GM19452 (cell line): ENCODE results near the gene FSIP1.
A peak's percentile ranks its signal among the peaks of the same experiment; 100 is the strongest.

Source experiments
- ATAC-seq: cut with Tn5 transposase; IDR thresholded peaks from one replicate; pipeline ENCODE4 v1.9.1; 2021; ENCODE audit not compliant: unreplicated experiment

Gene FSIP1

DNA sequence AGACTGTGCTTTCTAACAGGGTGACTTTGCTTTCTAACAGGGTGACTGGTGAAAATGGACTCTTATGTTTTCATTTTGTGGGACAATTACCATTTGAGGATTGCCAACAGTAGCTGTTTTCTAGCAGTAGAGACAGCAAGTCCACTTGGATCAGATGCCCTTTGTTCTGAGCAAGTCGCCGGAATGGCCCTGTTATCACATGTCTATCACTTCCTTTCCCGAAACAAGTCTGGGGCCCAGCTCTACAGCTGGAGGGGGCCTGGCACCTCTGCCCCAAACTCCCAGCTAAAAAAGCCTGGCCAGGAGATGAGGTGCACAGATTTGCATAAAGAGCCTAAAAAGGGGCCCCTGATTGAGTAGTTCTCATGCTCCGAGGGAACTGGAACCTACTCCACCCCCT, 157.2 kb downstream of the FSIP1 start:
- no peak for ATAC-seq

DNA sequence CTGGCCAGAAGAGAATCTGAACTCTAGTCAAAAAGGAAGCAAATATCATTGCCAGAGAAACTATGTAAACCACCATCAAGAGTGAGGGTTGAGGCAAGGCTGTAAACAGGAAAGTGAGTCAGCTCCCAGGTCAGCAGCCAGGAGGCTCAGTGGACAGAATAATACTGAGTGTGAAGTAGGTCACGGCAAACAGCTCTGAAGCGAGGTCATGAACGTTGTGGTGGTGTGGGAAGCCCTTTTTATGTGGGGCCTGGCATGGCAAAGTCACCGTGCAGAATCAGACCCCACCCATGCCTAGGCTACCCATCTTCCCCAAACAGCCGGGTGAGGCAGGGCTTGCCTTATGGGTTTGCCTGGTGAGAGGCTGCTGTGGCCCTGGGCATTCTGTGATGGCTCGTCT, 157.8 kb downstream of the FSIP1 start:
- ATAC-seq: peak; percentile 44

DNA sequence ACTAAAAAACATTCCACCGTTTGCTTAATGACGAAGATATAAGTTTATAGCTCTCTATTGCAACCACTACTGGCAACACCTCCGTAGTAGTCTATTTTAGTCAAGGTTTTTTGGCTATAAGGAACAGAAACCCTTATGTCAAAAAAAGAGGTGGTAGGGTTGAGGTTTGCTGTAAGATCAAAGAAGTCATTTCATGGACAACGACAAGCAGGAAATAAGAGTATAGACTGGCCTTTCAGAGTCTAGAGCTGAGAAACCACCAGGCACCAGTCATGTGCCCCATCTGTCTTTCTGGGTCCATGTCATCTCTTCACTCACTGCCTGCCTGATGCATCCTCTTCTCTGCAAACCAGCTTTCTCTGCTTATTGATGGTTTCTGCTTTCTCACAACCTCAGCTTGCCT, 159.1 kb downstream of the FSIP1 start:
- peak; percentile 93 for ATAC-seq

DNA sequence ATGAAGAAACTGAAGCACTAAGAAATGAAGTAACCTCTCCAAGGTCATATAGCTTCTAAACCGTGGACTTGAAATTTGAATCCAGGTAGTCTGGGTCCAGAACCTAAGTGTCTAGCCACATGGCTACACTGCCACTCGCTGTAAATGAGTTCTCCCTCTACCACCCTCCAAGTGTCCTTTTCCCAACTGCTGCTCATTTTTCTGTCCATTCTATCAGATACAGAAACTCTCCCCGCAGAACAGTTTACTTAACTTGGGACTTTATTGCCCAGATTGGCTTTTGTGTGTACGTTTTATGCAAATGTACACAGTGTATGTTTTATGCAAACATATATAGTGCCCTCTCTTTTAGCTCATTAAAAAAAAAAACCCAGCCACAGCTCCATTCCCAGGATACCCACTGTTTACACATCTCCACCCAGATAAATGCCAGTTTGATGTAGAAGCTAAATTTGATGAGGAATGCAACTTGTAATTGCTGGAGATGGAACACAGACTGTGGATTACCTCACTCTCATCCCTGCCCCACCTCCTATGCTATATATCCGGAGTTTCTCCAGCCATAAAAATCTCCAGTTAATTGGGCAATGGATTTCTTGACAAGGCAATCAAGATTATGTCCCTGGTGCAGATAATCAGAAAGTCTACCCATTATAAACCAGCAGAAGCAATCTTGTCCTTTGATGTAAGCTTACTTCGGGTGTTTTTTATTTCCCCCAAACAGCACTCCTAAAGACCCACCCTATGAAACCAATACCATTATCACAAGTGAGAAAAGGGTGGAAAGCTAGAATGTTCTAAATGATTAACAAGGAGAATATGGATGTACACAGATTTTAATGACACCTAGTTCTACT, 159.8 kb downstream of the FSIP1 start:
- peak; percentile 5 for ATAC-seq

DNA sequence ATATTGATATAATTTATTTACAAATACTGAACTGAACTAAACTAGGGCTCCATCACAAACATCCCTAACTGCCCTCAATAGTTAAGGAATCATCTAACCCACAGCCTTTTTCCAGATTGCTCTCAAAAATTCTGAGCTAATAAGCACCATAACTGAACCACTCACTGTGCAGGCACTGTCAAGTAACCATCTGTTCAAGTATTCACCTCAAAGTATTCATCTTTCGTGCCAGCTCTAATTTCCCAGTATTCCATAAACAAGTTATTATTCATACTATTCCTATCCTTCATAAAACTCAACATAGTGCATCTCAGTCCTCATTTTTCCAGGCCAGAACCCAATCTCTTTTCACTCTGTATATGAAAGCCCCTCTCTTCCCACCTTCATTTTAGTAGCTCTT, 160.7 kb downstream of the FSIP1 start:
- ATAC-seq: no peak

DNA sequence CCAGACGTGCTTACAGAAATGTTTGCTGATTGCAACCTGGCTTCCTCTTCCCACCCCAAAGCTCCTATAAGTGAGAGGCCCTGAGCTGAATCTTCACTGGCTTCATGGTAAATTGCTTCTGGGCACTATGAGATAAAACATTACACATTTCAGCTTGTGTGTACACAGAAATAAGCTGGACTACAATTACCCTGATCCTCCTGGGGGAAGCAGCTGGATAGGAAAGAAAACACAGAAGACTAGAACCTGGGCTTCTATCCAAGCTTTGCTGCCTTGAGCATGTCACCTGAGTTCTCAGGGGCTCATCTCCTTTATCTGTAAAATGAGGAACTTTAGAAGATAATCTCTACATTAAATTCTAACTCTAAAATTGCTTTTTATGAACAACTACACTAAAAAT, 161.4 kb downstream of the FSIP1 start:
- ATAC-seq: no peak

DNA sequence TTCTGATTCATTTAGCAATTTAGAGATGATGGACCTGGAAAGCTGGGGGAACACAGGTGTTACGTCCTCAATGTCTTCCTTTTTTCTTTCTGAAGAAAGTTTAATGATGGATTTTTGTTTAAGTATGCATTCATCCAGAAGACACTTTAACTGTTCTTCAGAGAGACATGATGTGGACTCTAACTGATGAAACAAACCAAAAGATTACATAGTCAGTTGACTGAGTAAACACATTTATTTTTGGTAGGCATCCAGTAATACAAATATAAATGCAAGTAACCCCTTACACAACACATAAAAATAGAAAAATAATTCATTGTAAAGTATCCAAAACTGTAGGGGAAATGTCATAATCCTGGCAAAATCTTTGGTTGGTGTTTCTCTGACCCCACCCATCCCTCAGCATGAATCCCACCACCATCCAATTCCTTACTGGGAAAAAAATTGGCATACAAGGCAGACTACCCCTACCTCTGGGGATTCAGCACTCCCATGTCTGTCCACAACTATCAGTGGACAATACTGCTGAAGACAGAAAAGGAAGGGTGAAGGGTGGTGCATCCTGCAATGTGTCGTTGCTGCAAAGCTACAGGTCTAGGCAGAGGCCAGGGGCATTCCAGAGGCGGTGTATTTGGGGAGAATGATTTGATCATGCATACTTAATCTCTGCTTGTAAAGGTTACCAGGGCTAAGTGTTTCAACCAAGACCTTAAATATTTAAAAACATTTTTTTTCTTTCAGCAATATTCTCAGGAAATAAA, 164.4 kb downstream of the FSIP1 start:
- no peak for ATAC-seq

DNA sequence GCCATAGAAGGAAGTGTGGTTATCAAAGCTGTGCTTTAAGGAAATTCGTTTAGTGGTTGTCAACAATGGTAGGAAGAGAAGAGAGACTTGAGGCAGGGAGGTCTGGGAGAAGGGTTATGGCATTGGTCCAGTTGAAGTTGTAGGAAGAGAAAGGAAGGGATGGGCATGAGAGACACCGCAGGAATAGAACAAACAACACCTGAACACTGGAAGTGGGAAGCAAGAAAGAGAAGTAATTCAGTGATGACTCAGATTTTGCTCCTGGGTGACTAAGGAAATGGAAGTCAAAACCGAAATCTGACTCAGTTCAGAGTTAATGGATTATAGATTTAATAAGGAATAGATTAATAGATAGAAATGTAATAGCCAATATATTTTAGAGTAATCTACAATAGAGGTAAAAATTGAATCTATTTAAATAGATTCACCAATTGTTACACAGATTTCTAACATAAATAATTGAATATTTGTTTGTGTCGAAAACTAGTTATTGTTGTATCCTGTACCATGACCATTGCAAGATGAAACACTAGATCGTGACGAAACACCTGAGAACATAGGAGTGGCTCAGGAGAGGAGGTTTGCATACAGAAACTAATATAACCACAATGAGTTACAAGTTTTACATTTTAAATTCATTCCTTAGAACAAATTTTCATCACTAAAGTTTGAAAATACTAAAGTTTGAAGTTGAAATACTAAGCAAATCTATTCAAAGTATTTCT, 165.7 kb downstream of the FSIP1 start:
- ATAC-seq: no peak

DNA sequence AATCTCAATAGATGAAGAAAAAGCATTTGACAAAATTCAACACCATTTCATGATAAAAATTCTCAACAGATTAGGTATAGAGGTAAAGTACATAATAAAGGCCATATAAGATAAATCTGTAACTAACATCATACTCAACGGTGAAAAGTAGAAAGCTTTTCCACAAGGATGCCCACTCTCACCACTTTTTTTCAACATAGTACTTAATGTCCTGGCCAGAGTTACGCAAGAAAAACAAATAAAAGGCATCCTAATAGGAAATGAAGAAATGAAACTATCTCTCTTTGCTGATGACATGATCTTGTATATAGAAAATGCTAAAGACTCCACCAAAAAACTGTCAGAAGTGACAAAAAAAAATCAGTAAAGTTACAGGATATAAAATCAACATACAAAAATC, 168.8 kb downstream of the FSIP1 start:
- ATAC-seq: no peak

DNA sequence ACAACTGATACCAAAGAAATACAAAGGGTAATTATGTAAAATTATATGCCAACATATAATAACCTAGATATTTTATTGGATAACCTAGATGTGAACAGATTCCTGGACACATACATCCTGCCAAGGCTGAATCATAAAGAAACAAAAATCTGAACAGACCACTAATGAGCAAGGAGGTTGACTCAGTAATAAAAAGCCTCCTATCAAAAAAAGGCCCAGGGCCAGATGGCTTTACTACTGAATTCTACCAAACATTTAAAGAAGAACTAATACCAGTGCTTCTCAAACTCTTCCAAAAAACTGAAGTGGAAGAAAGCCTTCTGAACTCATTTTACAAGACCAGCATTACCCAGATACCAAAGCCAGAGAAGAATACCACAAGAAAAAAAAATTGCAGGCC, 169.4 kb downstream of the FSIP1 start:
- no peak for ATAC-seq

DNA sequence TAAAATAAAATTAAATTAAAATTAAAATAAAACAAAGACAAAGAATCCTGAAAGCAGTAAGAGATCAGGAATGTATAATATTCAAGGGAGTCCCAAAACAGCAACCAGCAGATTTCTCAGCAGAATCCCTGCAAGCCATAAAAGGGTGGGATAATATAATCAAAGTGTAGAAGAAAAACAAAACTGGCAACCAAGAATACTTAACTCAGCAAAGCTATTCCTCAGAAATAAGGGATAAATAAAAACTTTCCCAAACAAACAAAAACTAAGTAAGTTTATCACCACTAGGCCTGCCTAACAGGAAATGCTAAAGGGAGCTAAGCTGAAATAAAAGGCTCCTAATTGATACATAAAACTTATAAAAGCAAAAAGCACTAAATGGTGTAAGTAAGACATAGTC, 172.0 kb downstream of the FSIP1 start:
- no peak for ATAC-seq

DNA sequence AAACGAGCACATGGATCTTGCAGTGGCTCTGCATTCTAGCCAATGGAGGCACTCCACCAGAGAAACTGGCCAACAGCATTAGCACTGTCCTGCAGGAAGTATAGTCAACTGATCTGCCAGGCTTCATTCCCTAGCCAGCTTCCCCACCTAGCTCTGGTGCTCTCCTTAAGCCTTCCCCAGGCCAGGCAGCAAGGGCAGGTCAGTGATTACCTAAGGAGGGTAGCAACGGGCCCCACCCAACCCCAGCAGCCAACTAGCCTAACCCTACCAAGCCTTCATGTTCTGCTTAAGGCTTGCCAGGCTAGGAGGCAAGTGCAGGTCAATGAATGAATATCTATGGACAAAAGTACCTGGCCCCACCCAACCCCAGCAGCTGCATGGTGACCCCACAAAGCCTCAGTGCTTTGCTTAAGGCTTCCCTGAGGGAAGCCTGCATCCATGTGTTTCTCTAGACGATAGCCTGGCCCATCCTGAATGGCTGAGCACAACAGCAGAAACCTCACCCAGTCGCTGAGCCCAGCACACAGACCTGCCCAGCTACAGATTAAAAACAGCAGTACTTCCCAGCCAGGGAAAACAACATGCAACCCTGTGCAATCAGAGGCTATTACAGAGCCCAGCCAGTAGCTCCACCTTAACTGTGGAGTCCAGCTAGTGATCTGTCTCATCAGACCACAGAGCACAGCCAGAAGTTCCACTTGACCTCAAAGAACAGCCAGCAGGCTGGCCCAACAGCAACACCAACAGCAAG, 173.3 kb downstream of the FSIP1 start:
- ATAC-seq: no peak

DNA sequence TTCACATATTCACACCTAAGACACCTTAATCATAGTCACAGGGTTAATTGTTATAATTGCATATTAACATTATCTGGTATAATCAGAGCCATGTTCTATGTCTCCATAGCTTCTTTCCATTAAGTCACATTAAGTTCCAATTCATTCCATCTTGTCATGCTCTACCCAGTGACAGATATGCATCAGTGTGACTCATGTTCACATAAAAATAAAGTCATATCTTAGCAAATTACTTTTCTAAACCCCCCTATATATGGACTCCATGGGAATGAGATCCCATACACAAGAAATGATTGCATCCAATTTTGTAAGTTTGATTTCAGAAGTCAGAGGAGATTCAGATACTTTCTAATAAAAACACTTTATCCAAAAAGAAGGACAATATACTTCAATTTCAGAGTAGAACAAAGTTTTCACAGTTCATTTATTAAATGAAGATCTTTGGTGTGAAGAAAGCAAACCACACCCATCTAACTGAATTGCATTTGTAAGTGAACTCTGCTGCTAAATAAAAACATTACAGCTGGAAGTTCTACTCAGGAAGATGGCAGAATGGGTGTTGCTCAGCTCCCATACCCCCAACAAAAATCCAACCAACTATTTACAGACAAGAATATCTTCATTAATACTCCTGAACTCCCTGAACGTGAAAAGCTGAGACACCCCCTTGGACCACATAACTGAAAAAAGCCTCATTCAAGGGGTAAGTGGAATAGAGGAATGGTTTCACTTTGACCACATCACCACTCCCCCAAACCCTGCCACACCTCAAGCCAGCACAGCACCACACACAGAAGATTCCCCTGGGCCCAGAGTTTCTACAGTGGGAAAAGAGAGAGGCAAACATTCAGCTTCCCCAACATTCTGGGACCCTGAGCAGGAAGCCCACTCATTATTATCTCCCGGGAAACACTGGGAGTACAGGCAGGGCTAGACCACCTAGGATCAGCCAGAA, 174.2 kb downstream of the FSIP1 start:
- no peak for ATAC-seq

DNA sequence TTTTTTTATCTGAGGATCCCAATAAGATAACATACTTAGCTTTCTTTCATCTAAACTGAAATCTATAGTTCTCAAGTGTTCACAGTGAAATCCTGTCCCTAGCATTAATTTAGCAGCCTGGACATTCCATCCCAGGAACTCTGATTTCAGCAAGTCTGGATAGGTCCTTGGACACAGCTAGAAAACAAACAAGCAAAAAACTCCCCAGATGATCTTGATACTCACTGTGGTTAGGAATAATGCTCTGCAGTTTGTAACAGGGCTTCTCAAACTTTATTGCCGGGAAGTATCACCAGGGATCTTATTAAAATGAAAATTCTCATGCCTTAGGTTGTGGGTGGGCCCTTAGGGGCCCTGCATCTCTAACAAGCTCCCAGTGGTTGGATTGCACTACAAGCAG, 177.5 kb downstream of the FSIP1 start:
- no peak for ATAC-seq

DNA sequence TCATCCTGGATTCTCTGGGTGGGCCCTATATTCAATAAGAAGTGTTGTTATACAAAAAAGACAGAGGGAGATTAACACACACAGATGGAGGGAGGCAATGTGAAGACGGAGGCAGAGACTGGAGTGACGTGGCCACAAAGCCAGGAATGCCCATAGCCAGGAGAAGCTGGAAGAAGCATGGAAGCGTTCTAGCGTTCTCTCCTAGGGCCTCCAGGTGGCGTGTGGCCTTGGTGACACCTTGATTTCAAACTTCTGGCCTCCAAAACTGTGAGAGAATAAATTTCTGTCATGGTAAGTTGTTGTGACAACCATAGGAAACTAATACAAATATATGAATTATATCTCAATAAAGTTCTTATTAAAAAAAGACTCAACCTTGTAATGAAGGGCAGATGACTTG, 180.5 kb downstream of the FSIP1 start:
- ATAC-seq: no peak

DNA sequence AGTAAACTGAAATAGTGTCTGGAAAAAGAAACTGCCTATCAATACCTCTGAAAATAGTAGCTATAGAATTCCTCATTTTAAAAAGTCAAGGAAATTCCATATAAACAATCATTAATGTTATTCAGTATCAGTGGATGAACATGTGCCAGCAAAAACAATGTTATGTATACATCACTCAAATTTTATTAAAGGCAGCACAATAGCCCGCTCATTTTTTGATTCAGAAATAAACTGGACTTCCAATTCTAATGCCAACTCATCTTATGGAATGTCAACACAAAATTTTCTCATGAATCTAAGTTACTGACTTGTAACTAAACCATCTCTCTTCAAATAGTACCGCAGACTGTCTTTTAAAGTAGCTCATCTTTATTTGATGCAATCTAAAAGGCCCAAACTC, 182.8 kb downstream of the FSIP1 start:
- no peak for ATAC-seq

DNA sequence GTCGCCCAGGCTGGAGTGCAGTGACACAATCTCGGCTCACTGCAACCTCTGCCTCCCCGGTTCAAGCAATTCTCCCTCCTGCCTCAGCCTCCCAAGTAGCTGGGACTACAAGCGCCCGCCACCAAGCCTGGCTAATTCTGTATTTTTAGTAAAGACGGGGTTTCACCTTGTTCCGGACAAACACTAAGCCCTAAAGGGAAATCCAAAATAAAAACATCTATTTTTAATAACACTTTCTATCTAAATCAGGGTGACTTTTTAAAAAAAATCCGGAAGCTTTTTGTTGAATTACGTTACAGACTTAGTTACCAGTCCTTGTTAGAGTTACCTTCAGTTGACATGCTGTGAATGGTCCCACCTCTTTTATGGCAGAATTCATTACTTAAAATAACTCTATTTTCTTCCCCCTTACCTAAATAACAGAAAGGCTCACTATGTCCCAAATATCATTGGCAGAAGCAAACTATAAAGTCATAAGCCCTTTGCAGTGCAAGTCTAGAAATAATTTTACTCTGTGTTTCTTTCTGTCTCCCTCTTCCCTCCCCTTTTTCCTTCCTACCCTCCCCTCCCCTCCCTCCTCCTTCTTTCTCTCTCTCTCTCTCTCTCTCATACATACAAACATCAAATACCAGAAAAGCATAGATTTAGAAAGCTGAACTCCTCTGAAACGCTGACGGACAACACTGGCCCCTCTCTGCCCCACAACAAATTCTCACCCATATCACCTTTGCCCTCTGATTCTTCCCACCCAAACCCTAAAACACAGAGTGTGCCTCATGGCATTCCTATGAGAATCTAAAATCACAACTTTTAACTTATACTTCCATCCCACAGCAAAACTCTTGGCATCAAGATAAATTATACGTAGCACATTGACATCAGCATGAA, 183.4 kb downstream of the FSIP1 start:
- ATAC-seq: no peak

DNA sequence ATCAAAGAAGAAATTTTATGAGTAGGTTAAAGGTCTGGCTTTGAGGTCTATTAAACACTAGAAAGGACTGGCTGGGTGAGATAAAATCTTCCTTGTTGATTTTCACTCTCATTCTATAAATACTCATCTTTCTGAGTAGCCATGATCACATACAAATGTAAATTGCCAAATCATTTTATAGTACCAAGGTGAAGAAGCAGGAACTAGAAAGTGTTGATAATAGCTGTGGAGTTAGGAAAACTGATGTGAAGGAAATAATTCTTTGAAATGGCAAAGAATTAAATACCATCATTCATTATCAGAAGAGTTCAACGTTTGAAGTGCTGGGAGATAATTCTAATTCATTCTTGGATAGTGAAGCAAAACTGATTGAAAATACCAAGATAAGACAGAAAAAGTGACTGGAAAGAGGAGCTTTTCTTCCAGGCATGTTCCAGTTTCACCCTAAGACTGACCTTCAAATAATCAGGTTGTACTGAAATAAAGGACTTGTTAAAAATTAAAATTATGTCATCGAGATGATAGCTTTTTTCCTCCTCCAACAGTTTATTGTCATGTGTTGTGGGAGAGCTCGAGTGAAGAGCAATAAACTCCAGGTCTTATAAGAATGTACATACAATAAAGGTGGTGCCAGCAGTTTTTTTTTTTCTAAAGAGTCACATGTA, 184.3 kb downstream of the FSIP1 start:
- ATAC-seq: no peak
